Left kidney (tissue), 2 donors: ENCODE data around the gene CAPN1. TPM values are rescaled to one million over a fixed set of nuclear protein-coding genes. Genes with fewer than 3 reads are reported as not detected.
"Not testable (repeated sequence)": the region's sequence is repeated elsewhere in the genome, so short reads cannot be mapped to it uniquely, and the experiment has no call there.

ENCODE experiments used
- DNase-seq: peaks from one replicate; pipeline ENCODE4 v3.0.0-alpha.2; 2013
- polyA plus RNA-seq: library from polyadenylated mRNA; unstranded; fragments of 120-200 nt; gene quantifications from one replicate; pipeline ENCODE4 v1.2.1, GENCODE V29; 2013; ENCODE audit not compliant: insufficient read length

The CAPN1 gene
- polyA plus RNA-seq, 1 donor, result 86.6 TPM

GRCh38 chr11:65157336-65157735 lies 24.4 kb upstream of the CAPN1 start:
- DNase-seq, result no peak

GRCh38 chr11:65159012-65159411 lies 22.7 kb upstream of the CAPN1 start:
- DNase-seq, result no peak

- DNase-seq, result no peak
Measured at GRCh38 chr11:65160643-65161042, 21.1 kb upstream of the CAPN1 start.

GRCh38 chr11:65163684-65164083 lies 18.0 kb upstream of the CAPN1 start:
- no peak for DNase-seq

GRCh38 chr11:65165410-65166317 lies 16.1 kb upstream of the CAPN1 start:
- no peak for DNase-seq

- DNase-seq, result no peak
Measured at GRCh38 chr11:65166893-65167292, 14.8 kb upstream of the CAPN1 start.

GRCh38 chr11:65167656-65168055 lies 14.1 kb upstream of the CAPN1 start:
- DNase-seq, result no peak

GRCh38 chr11:65169164-65169641 lies 12.5 kb upstream of the CAPN1 start:
- DNase-seq, result no peak

GRCh38 chr11:65170058-65170534 lies 11.6 kb upstream of the CAPN1 start, which contains the start of gene SPDYC:
TSS of gene SPDYC (plus strand) at chr11:65170233. CDS start at chr11:65171358, 1,125 bp downstream.
- no peak for DNase-seq

GRCh38 chr11:65172600-65172999 lies 9.1 kb upstream of the CAPN1 start:
- DNase-seq, result no peak

- not testable (repeated sequence) for DNase-seq
Measured at GRCh38 chr11:65174571-65175010, 7.1 kb upstream of the CAPN1 start.

GRCh38 chr11:65180877-65181568 lies 705 bp upstream of the CAPN1 start:
- DNase-seq, result peak; percentile 72

GRCh38 chr11:65182258-65183170 lies 786 bp downstream of the CAPN1 start:
- no peak for DNase-seq

- no peak for DNase-seq
Measured at GRCh38 chr11:65183201-65183891, 1.6 kb downstream of the CAPN1 start.

GRCh38 chr11:65184146-65184545 lies 2.4 kb downstream of the CAPN1 start:
- no peak for DNase-seq

- DNase-seq, result no peak
Measured at GRCh38 chr11:65185171-65185570, 3.4 kb downstream of the CAPN1 start.

GRCh38 chr11:65185869-65186341 lies 4.2 kb downstream of the CAPN1 start:
- DNase-seq, result no peak

- DNase-seq, result no peak
Measured at GRCh38 chr11:65186701-65187100, 5.0 kb downstream of the CAPN1 start.

- DNase-seq, result no peak
Measured at GRCh38 chr11:65187146-65187675, 5.5 kb downstream of the CAPN1 start.

- no peak for DNase-seq
Measured at GRCh38 chr11:65187971-65188461, 6.3 kb downstream of the CAPN1 start.
